Right atrium auricular region (tissue), 2 donors: ENCODE results near the gene FOXN1. TPM values are rescaled to one million over a fixed set of nuclear protein-coding genes. Genes with fewer than 3 reads are reported as not detected.

Experiments used
- DNase-seq: peaks from one replicate; pipeline ENCODE4 v3.0.0-alpha.2; 2019; ENCODE audit warnings: low spot score
- H3K27ac ChIP-seq, 2 donors: fragments of 200-600 bp; sonication (generic); 1 replicate in 1 of 2; 2 replicates in 1 of 2; pipeline ENCODE4 v1.5.1; 2016 to 2019
- H3K27me3 ChIP-seq, 2 donors: fragments of 200-600 bp; sonication (generic); one replicate each; pipeline versions ENCODE4 v1.5.1 to v1.6.0; 2017 to 2019
- H3K36me3 ChIP-seq: fragments of 200-600 bp; sonication (generic); one replicate; pipeline ENCODE4 v1.5.1; 2016
- H3K4me1 ChIP-seq, 2 donors: fragments of 200-600 bp; sonication (generic); one replicate each; pipeline versions ENCODE4 v1.5.1 to v1.6.0; 2017 to 2019
- H3K4me3 ChIP-seq, 2 donors: fragments of 200-600 bp; sonication (generic); 1 replicate in 1 of 2; 2 replicates in 1 of 2; pipeline ENCODE4 v1.5.1; 2017 to 2019; ENCODE audit warnings: mild to moderate bottlenecking in 1 of 2, moderate library complexity in 1 of 2
- H3K9me3 ChIP-seq, 2 donors: fragments of 200-600 bp; sonication (generic); one replicate each; pipeline ENCODE4 v1.5.1; 2019
- total RNA-seq, 2 donors: library from RNA; depleted of rRNA; stranded (reverse); fragments of >200 nt; gene quantifications; one replicate each; pipeline ENCODE4 v1.1.0, GENCODE V29; 2016
- TF ChIP-seq, protein P1 (sequence below), 2 donors: fragments of 200-600 bp; sonication (generic); IDR thresholded peaks; one replicate each; pipeline ENCODE4 v1.5.1; 2019; ENCODE audit warnings: antibody characterized with exemption in 2 of 2

FOXN1 gene
- total RNA-seq, 2 donors from 2014 or later: not detected

GRCh38 chr17:28495635-28496034, 10.5 kb upstream of the FOXN1 start:
- no peak overlapping the region for H3K4me3 ChIP-seq
- TF ChIP-seq, protein P1, sequence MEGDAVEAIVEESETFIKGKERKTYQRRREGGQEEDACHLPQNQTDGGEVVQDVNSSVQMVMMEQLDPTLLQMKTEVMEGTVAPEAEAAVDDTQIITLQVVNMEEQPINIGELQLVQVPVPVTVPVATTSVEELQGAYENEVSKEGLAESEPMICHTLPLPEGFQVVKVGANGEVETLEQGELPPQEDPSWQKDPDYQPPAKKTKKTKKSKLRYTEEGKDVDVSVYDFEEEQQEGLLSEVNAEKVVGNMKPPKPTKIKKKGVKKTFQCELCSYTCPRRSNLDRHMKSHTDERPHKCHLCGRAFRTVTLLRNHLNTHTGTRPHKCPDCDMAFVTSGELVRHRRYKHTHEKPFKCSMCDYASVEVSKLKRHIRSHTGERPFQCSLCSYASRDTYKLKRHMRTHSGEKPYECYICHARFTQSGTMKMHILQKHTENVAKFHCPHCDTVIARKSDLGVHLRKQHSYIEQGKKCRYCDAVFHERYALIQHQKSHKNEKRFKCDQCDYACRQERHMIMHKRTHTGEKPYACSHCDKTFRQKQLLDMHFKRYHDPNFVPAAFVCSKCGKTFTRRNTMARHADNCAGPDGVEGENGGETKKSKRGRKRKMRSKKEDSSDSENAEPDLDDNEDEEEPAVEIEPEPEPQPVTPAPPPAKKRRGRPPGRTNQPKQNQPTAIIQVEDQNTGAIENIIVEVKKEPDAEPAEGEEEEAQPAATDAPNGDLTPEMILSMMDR (IDR thresholded peaks at IDR 0.05): no peak
- no peak for DNase-seq
- H3K27me3 ChIP-seq: no peaks in the 10 kb centered on the region
- no peak overlapping the region for H3K27ac ChIP-seq
- H3K9me3 ChIP-seq: no peaks in the 10 kb centered on the region
- H3K36me3 ChIP-seq: no peaks in the 10 kb centered on the region
- no peaks in the 10 kb centered on the region for H3K4me1 ChIP-seq

DNA sequence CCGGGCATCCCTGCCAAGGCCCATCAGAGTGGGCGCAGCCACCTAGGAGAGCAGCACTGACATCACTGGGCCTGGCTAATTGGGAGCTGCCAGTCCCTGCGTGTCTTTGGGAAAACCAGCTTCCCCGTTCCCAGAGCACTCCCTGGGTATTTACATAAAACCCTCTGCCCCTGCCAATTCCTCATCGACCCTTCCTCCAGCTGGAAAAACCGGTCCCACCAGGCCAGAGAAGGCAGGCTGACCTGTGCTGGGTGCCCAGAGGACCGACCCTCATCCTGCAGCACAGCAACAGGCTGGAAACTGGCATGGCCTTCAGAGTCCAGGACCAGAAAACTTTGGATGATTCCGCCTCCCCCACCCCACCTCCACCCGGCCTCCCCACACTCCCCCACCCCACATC, 8.2 kb upstream of the FOXN1 start:
- no peak overlapping the region for H3K4me3 ChIP-seq
- TF ChIP-seq, protein P1 (IDR thresholded peaks at IDR 0.05): no peak
- no peaks in the 10 kb centered on the region for H3K36me3 ChIP-seq
- H3K4me1 ChIP-seq: no peaks in the 10 kb centered on the region
- no peak for DNase-seq
- H3K27me3 ChIP-seq: no peaks in the 10 kb centered on the region
- no peaks in the 10 kb centered on the region for H3K9me3 ChIP-seq
- no peak overlapping the region for H3K27ac ChIP-seq

- no peaks in the 10 kb centered on the region for H3K9me3 ChIP-seq
- H3K4me3 ChIP-seq: no peak overlapping the region
- no peaks in the 10 kb centered on the region for H3K4me1 ChIP-seq
- DNase-seq: no peak
- no peaks in the 10 kb centered on the region for H3K27me3 ChIP-seq
- TF ChIP-seq, protein P1 (IDR thresholded peaks at IDR 0.05): no peak
- no peak overlapping the region for H3K27ac ChIP-seq
- H3K36me3 ChIP-seq: no peaks in the 10 kb centered on the region
Measured at GRCh38 chr17:28498652-28499363, 7.3 kb upstream of the FOXN1 start.

GRCh38 chr17:28499364-28499664, 6.8 kb upstream of the FOXN1 start:
- no peak for DNase-seq
- Histone ChIP-seq H3K9me3 (no peaks in the 10 kb centered on the region), H3K4me3 (no peak overlapping the region), H3K36me3 (no peaks in the 10 kb centered on the region), H3K4me1 (no peaks in the 10 kb centered on the region), H3K27me3 (no peaks in the 10 kb centered on the region), H3K27ac (no peak overlapping the region)
- TF ChIP-seq, protein P1 (IDR thresholded peaks at IDR 0.05): no peak

GRCh38 chr17:28499684-28500357, 6.3 kb upstream of the FOXN1 start:
- TF ChIP-seq, protein P1 (IDR thresholded peaks at IDR 0.05): no peak
- no peak for DNase-seq
- no peaks in the 10 kb centered on the region for H3K4me1 ChIP-seq

More at GRCh38 chr17:28499684-28500357, 6.3 kb upstream of the FOXN1 start:
- Histone ChIP-seq H3K9me3 (no peaks in the 10 kb centered on the region), H3K36me3 (no peaks in the 10 kb centered on the region), H3K27me3 (no peaks in the 10 kb centered on the region), H3K27ac (no peak overlapping the region), H3K4me3 (no peak overlapping the region)
